Activated T-cell treated with anti-CD3 and anti-CD28 coated beads, Interleukin-2, amount 50 U/mL, for 48 hours (primary cell): Measurements from ENCODE around the gene TEX22.

ENCODE experiments used
- DNase-seq, 2 experiments: peaks; one replicate each; pipeline ENCODE4 v3.0.0-alpha.2; 2020

Gene TEX22

DNA sequence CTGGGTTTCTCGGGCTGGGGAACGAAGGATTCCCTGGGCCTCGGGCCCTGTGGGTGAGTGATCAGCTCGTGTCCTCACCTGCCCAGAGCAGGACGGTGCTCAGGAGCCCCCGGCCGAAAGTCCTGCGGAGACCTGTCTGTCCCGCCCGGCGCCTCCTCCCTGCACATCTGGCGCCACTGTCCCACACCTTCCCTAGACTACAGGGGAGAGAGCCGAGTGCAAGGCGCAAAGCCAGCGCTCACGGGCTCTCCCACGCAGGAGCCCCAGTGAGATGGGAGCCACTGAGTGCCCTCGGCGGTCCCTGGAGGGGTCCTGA, 13.1 kb upstream of the TEX22 start:
- no peak for DNase-seq

DNA sequence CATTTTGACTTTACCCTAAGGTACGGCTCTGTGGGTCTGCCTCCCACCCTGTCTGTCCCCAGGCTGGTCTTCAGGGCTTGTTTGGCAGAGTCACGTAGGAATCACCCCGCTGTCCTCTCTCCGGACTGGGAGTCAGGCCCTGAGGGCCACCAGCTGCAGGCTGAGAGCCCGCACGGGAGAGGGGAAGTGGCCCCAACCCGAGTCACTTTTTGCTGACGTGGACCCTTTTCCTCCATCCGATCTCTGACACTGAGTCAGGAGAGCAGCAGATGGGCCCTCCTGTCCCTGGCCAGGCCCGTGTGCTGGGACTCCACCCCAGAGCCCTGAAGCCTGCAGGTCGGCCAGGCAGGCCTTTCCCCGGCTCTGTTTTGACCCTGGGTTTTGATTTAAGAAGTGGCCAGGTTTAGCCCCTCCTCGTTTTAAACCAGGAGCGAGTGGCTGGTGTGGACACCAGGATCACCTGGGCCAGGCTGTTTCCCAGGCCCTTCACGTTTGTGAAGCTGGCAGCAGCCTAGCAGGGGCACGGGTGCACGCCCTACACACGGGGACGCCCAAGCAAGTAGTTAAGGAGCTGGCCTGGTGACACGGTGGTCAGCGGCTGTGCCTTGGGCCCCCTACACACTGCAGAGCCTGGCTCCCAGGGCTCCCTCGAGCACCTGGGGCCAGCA, 12.5 kb upstream of the TEX22 start:
- DNase-seq, result no peak

DNA sequence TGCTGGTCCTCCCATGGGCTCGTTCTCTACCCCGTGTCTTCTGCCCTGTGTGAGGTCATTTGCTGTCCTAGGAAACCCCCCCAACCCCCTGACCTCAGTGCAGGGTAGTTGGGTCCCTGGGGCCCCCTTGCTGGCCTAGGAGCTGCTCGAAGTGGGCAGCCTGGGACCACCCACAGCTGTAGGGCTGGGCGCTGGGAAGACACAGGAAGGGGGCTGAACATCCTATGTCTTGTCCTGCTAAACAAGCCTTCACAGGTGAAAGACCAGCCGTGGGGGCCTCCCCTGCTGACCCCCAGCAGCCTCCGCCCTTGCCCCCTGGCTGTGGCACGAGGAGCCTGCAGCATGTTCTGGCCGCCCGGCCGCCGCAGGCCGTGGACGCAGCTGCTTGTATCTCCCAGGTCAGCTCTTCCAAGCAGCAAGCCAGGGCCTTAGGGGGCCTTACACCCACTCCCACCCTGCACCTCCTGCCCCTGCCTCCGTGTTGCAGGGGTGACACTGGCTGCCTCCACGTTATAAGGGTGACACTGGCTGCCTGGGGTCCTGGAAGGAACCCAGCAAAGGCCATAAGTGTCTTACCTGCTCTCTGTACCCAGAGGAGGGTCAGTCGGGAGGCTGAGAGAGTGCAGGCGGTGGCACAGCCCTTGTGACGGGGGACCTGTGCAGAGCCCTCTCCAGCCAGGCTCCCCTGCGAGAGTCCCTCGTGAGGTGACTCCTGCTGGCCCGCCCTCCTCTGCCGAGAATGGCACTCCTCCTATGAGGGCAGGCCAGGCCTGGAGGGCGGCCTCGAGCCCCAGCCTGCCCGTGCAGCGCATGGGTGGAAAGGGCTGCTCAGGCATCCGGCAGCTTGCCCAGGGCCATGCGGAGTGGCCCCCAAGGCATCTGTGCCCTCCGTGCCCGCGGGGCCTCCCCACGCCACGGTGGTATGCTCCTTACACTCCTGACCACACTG, 11.5 kb upstream of the TEX22 start:
- DNase-seq, result no peak

GRCh38 chr14:105387530-105387922, 10.8 kb upstream of the TEX22 start:
- no peak for DNase-seq

GRCh38 chr14:105388110-105388951, 10.0 kb upstream of the TEX22 start:
- DNase-seq, result no peak

- DNase-seq, result no peak
These were observed 9.4 kb upstream of the TEX22 start for GRCh38 chr14:105388976-105389375.

DNA sequence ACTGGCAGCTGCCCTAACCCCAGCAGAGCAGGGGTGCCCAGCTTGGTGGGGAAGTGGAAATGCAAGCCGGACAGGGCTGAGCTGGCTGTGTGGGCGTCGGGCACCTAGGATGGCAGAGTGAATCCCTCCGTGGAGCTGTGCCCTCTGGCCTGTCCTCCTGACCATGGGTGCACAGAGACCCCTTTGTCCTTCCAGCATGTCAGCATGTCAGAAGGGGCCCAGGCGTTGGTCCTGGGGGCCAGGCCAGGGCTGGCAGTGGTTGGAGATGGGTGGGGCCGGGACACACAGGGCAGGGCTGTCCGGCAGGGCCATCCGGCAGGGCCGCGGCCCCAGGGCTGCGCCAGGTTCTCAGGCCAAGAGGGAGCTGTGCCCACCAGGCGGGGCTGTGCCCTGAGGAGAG, 8.8 kb upstream of the TEX22 start:
- no peak for DNase-seq

DNA sequence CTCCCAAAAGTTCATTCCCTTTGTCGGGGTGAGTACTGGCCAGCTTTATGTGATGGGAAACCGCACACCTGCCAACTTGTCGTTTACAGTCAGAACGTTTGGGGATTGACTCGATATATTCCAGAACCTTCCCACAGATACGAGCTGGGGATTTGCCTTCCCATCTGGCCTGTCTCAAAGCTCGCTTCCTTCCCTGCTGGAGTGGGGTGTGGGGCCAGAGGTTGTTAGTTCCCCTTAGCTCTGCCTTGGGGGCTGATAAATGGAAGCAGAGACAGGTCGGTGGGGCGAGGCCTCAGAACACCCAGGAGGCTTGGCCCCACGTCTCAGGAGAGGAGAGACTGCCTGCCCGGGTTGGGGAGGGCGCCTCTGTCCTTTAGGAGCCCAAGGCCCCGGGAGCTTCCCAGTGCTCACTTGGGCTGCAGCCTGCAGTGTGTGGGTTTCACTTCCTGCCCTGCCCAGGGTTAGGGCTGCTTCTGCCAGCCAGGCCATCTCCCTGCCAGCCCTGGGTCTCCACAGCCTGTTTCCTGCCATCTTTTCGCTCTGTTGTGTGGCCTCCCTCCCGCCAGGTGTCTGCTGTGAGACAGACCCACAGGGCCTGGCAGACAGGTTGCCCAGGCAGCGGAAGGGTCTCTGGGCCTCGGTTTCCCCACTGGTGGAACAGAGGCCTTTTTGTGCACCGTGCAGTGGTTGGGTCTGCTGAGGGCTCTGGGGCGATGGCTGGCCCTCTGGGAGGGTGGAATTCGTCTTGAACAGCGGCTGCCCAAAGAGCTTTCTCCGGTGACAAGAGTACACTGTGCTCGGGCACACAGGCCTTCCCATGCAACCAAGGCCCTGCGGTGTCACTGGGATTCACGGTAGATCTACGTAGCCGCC, 8.1 kb upstream of the TEX22 start:
- no peak for DNase-seq

DNA sequence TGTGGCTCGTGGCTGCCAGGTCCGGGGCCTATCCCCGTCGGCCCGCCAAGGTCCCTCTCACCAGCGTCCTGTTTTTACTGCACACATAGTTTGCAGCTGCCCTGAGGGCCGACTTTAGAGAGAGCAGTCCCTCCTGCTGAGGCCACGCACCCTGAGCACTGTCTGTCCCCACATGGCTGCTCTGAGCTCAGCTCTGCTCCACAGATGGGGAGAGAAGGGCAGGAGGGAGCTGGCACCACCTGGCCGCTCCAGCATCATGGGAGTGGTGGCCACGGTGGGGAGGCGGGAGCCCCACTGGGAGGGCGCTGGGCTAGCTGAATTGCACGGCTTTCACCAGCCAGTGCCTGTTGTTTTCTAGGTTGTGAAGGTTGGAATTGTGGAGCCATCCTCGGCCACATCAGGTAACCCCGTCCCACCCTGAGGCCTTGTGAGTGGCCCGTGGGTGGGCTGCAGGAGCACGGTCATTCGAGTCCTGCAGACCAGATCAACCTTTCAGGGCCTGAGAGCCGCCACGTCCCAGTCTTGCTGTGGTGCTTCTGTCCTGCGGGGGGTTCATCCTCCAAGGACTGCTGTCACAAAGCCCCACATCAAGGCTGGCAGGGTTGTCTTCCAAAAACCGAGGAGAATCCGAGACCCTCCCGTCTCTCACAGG, 7.4 kb upstream of the TEX22 start:
- DNase-seq, result no peak

DNA sequence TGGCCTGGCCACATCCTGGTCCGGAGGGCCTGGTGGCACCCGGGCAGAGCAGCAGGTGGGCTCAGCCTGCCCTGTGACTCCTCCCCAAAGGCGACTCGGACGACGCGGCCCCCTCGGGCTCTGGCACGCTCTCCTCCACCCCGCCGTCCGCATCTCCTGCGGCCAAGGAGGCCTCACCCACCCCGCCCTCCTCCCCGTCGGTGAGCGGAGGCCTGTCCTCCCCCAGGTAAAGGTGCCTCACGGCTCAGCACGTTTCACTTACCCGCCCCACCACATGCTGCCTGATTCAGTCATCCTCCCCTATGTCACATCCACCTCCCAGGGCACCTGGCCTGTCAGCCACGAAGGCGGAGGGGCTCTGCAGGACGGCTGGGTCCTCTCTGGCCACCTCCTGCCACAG, 6.8 kb upstream of the TEX22 start:
- no peak for DNase-seq

- DNase-seq, result no peak
These were observed 5.9 kb upstream of the TEX22 start for GRCh38 chr14:105392131-105393090.

GRCh38 chr14:105393151-105393550, 5.2 kb upstream of the TEX22 start:
- no peak for DNase-seq

- DNase-seq, result no peak
These were observed 3.4 kb upstream of the TEX22 start for GRCh38 chr14:105394714-105395537.

DNA sequence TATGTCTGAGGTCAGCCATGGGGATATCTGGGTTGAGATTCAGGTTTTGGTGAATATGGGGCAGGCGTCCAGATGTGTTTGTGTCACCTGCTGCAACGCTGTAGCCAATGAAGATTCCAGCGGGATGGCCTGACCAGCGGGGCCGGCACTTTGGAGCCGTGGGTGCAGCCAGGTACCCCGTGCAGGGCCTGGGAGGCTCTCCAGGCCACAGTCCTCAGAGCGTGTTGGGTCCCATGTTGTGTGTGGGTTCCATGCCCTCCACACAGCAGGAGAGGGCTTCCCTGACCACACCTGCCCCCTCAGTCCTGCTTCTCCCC, 2.8 kb upstream of the TEX22 start:
- DNase-seq, result no peak

DNA sequence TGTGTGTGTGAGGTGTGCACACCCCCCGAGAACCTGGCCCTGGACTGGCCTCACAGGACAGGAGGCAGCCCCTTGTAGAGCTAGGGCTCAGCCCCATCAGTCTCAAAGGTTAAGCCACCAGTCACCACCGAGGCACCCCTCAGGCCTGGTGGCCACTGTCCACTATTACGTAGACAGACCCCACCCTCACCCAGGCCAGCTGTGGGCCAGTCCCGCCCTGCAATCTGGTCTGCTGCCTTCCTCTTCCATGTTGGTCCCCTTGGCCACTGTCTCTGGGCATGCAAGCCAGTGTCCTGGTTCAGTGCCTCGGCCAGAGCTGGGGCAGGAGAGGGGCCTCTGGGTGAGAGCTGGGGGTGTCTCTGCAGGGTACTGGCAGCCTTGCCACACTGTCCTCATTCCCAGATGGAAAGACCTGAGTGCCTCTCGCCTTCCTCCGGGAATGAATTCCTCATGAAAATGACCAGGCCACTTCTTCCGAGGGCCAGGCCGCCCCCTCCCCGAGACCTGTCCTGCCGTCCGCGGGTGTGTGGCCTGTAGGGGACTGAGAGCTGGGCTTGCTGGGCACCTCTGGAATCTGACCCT, 897 bp upstream of the TEX22 start:
- DNase-seq, result no peak

GRCh38 chr14:105398726-105399465, 558 bp downstream of the TEX22 start:
- no peak for DNase-seq

DNA sequence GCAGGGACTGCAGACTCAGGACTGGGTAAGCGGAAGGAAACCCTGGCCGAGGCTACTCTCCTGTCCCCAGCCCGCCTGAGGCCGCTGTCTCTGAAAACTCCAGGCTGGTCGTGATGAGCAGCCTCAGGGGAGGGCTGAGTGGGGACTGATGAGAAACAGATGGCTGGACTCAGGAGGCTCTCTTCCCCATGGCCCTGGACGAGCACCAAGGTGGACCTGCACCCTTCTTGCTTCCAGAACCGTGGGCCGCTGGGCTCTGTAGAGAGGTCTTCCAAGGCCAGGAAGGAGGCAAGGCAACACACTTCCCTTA, 1.1 kb downstream of the TEX22 start:
- no peak for DNase-seq

GRCh38 chr14:105400016-105400415, 1.7 kb downstream of the TEX22 start:
- DNase-seq, result no peak

GRCh38 chr14:105401699-105402098, 3.4 kb downstream of the TEX22 start:
- DNase-seq, result no peak
